Measurements from ENCODE around the gene PTPA. TPM values are rescaled to one million over a fixed set of nuclear protein-coding genes. Genes with fewer than 3 reads are reported as not detected.

Gene PTPA
- total RNA-seq, 1 donor from 2014 or later: 166 TPM

- no peak for TF ChIP-seq CTCF (IDR thresholded peaks at IDR 0.05; ENCODE audit: partially characterized antibody, unreplicated experiment)
- Mint-ChIP-seq H3K36me3 (ENCODE audit: unreplicated experiment) (no peaks in the 10 kb centered on the region), H3K27ac (ENCODE audit: unreplicated experiment) (peak overlapping the region; percentile 5), H3K27me3 (ENCODE audit: unreplicated experiment) (no peaks in the 10 kb centered on the region), H3K4me1 (ENCODE audit: low read depth, unreplicated experiment) (peaks cover 5% of the 10 kb centered on the region), H3K9me3 (ENCODE audit: unreplicated experiment) (peaks cover 3% of the 10 kb centered on the region), H3K4me3 (ENCODE audit: unreplicated experiment) (peak overlapping the region; percentile 81)
- DNase-seq: peak; percentile 94
Observed at GRCh38 chr9:129081388-129081904, 29.8 kb upstream of the PTPA start.

GRCh38 chr9:129084087-129084486 lies 27.1 kb upstream of the PTPA start:
- Mint-ChIP-seq H3K27me3 (ENCODE audit: unreplicated experiment) (peaks cover 2% of the 10 kb centered on the region), H3K4me1 (ENCODE audit: low read depth, unreplicated experiment) (peaks cover 11% of the 10 kb centered on the region), H3K27ac (ENCODE audit: unreplicated experiment) (peak overlapping the region; percentile 28), H3K36me3 (ENCODE audit: unreplicated experiment) (no peaks in the 10 kb centered on the region), H3K4me3 (ENCODE audit: unreplicated experiment) (no peak overlapping the region), H3K9me3 (ENCODE audit: unreplicated experiment) (peaks cover 4% of the 10 kb centered on the region)
- no peak for DNase-seq
- no peak for TF ChIP-seq CTCF (IDR thresholded peaks at IDR 0.05; ENCODE audit: partially characterized antibody, unreplicated experiment)

GRCh38 chr9:129089246-129089645 lies 22.0 kb upstream of the PTPA start:
- Mint-ChIP-seq H3K27ac (ENCODE audit: unreplicated experiment) (no peak overlapping the region), H3K9me3 (ENCODE audit: unreplicated experiment) (peaks cover 8% of the 10 kb centered on the region), H3K27me3 (ENCODE audit: unreplicated experiment) (peaks cover 4% of the 10 kb centered on the region), H3K4me1 (ENCODE audit: low read depth, unreplicated experiment) (peaks cover 15% of the 10 kb centered on the region), H3K36me3 (ENCODE audit: unreplicated experiment) (no peaks in the 10 kb centered on the region), H3K4me3 (ENCODE audit: unreplicated experiment) (no peak overlapping the region)
- no peak for TF ChIP-seq CTCF (IDR thresholded peaks at IDR 0.05; ENCODE audit: partially characterized antibody, unreplicated experiment)
- DNase-seq: no peak

GRCh38 chr9:129093602-129094386 lies 17.4 kb upstream of the PTPA start:
- Mint-ChIP-seq H3K27ac (ENCODE audit: unreplicated experiment) (peak overlapping the region; percentile 38), H3K9me3 (ENCODE audit: unreplicated experiment) (peaks cover 5% of the 10 kb centered on the region), H3K36me3 (ENCODE audit: unreplicated experiment) (no peaks in the 10 kb centered on the region), H3K4me1 (ENCODE audit: low read depth, unreplicated experiment) (peaks cover 10% of the 10 kb centered on the region), H3K4me3 (ENCODE audit: unreplicated experiment) (no peak overlapping the region), H3K27me3 (ENCODE audit: unreplicated experiment) (peaks cover 3% of the 10 kb centered on the region)
- no peak for TF ChIP-seq CTCF (IDR thresholded peaks at IDR 0.05; ENCODE audit: partially characterized antibody, unreplicated experiment)
- DNase-seq: no peak

Data from glutamatergic neuron (in vitro differentiated cells).